ENCODE data around the gene KNSTRN. TPM values are rescaled to one million over a fixed set of nuclear protein-coding genes. Genes with fewer than 3 reads are reported as not detected.

KNSTRN gene
- total and polyA plus RNA-seq, 2 donors: 12.5 to 44.4 TPM

- H3K27ac ChIP-seq (ENCODE audit: low read depth in 1 of 2, low read length in 1 of 2): no peak overlapping the region
- H3K4me1 ChIP-seq (ENCODE audit: control insufficient read depth in 2 of 2, insufficient read depth in 2 of 2, low read length in 2 of 2): peaks cover 6 to 30% of the 10 kb centered on the region in 2 donors
- peaks cover 0 to 5% of the 10 kb centered on the region in 2 donors for H3K27me3 ChIP-seq (ENCODE audit: control insufficient read depth in 2 of 2, insufficient read depth in 1 of 2, low read length in 1 of 2)
- H3K4me3 ChIP-seq (ENCODE audit: low read length in 2 of 2): no peak overlapping the region
- no peak for DNase-seq (ENCODE audit: low read depth in 6 of 9, low spot score in 9 of 9)
- WGBS: 95% methylated on average over 8 of the region's 8 CpGs
- H3K36me3 ChIP-seq (ENCODE audit: control insufficient read depth in 2 of 2, insufficient read depth in 2 of 2, low read length in 1 of 2): no peaks in the 10 kb centered on the region
- H3K9me3 ChIP-seq (ENCODE audit: control insufficient read depth in 2 of 2, insufficient read depth in 1 of 2, low read length in 1 of 2): no peaks in the 10 kb centered on the region
These were observed 18.9 kb upstream of the KNSTRN start for GRCh38 chr15:40363611-40364010.

- Histone ChIP-seq H3K27ac (ENCODE audit: low read depth in 1 of 2, low read length in 1 of 2) (no peak overlapping the region), H3K27me3 (ENCODE audit: control insufficient read depth in 2 of 2, insufficient read depth in 1 of 2, low read length in 1 of 2) (no peaks in the 10 kb centered on the region), H3K4me1 (ENCODE audit: control insufficient read depth in 2 of 2, insufficient read depth in 2 of 2, low read length in 2 of 2) (peaks cover 5 to 27% of the 10 kb centered on the region in 2 donors), H3K36me3 (ENCODE audit: control insufficient read depth in 2 of 2, insufficient read depth in 2 of 2, low read length in 1 of 2) (no peaks in the 10 kb centered on the region), H3K9me3 (ENCODE audit: control insufficient read depth in 2 of 2, insufficient read depth in 1 of 2, low read length in 1 of 2) (no peaks in the 10 kb centered on the region), H3K4me3 (ENCODE audit: low read length in 2 of 2) (no peak overlapping the region)
- 89% methylated on average over 6 of the region's 6 CpGs for WGBS
- no peak for DNase-seq (ENCODE audit: low read depth in 6 of 9, low spot score in 9 of 9)
These were observed 18.3 kb upstream of the KNSTRN start for GRCh38 chr15:40364251-40364650.

- H3K27me3 ChIP-seq (ENCODE audit: control insufficient read depth in 2 of 2, insufficient read depth in 1 of 2, low read length in 1 of 2): peaks cover 0 to 4% of the 10 kb centered on the region in 2 donors
- no peaks in the 10 kb centered on the region for H3K36me3 ChIP-seq (ENCODE audit: control insufficient read depth in 2 of 2, insufficient read depth in 2 of 2, low read length in 1 of 2)
- no peaks in the 10 kb centered on the region for H3K9me3 ChIP-seq (ENCODE audit: control insufficient read depth in 2 of 2, insufficient read depth in 1 of 2, low read length in 1 of 2)
- H3K4me1 ChIP-seq (ENCODE audit: control insufficient read depth in 2 of 2, insufficient read depth in 2 of 2, low read length in 2 of 2): peaks cover 5 to 27% of the 10 kb centered on the region in 2 donors
- 96% methylated on average over 5 of the region's 5 CpGs for WGBS
- DNase-seq (ENCODE audit: low read depth in 6 of 9, low spot score in 9 of 9): no peak
- no peak overlapping the region for H3K4me3 ChIP-seq (ENCODE audit: low read length in 2 of 2)
- no peak overlapping the region for H3K27ac ChIP-seq (ENCODE audit: low read depth in 1 of 2, low read length in 1 of 2)
These were observed 17.5 kb upstream of the KNSTRN start for GRCh38 chr15:40365016-40365415.

DNA sequence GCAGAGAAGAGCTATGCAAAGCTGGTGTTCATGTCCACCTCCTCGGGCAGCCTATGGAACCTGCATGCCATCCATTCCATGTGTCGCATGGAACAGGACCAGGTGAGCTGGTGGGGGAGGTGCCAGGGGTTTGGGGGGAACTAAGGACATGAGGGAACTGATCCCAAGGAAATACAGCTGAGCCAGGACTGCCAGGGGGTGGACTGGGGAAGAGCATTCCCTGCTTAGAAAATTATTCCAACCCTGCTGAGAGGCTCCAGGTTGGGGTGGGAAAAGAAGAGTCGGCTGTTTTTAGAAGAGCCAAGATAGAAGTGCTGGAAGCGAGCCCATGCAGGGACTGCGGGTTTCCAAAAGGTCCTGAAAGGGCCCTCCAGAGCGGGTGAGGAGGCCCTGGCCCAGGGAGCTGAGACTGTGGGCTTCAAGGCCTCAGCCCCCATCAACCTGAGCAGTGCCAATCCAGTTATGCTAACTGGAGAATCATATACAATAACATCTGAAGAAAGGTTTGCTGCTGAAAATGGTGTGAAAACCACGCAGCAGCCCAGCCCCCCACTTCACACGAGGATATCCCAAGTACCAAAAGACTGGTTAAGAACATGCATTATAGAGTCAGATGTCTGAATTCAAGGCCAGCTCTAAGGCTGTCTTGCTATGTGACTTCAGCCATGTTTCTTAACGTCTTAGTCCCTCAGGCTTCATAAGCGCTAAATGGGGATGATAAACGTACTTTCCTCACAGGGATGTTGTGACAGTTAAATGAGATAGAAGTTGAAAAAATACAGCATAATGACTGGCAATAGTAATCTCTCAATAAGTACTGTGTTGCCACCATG, 16.7 kb upstream of the KNSTRN start:
- H3K36me3 ChIP-seq (ENCODE audit: control insufficient read depth in 2 of 2, insufficient read depth in 2 of 2, low read length in 1 of 2): no peaks in the 10 kb centered on the region
- DNase-seq (ENCODE audit: low read depth in 6 of 9, low spot score in 9 of 9): no peak
- no peaks in the 10 kb centered on the region for H3K9me3 ChIP-seq (ENCODE audit: control insufficient read depth in 2 of 2, insufficient read depth in 1 of 2, low read length in 1 of 2)
- H3K4me1 ChIP-seq (ENCODE audit: control insufficient read depth in 2 of 2, insufficient read depth in 2 of 2, low read length in 2 of 2): peaks cover 5 to 27% of the 10 kb centered on the region in 2 donors
- H3K27ac ChIP-seq (ENCODE audit: low read depth in 1 of 2, low read length in 1 of 2): no peak overlapping the region
- H3K27me3 ChIP-seq (ENCODE audit: control insufficient read depth in 2 of 2, insufficient read depth in 1 of 2, low read length in 1 of 2): peaks cover 0 to 11% of the 10 kb centered on the region in 2 donors
- WGBS: 96% methylated on average over 11 of the region's 11 CpGs
- H3K4me3 ChIP-seq (ENCODE audit: low read length in 2 of 2): no peak overlapping the region

GRCh38 chr15:40366457-40367370, 15.8 kb upstream of the KNSTRN start:
- Histone ChIP-seq H3K9me3 (ENCODE audit: control insufficient read depth in 2 of 2, insufficient read depth in 1 of 2, low read length in 1 of 2) (no peaks in the 10 kb centered on the region), H3K4me1 (ENCODE audit: control insufficient read depth in 2 of 2, insufficient read depth in 2 of 2, low read length in 2 of 2) (peaks cover 5 to 27% of the 10 kb centered on the region in 2 donors), H3K36me3 (ENCODE audit: control insufficient read depth in 2 of 2, insufficient read depth in 2 of 2, low read length in 1 of 2) (no peaks in the 10 kb centered on the region), H3K4me3 (ENCODE audit: low read length in 2 of 2) (no peak overlapping the region), H3K27ac (ENCODE audit: low read depth in 1 of 2, low read length in 1 of 2) (no peak overlapping the region), H3K27me3 (ENCODE audit: control insufficient read depth in 2 of 2, insufficient read depth in 1 of 2, low read length in 1 of 2) (peaks cover 0 to 14% of the 10 kb centered on the region in 2 donors)
- WGBS: 97% methylated on average over 14 of the region's 14 CpGs
- peak in 1 of 9 donors; percentile 10 for DNase-seq (ENCODE audit: low read depth in 6 of 9, low spot score in 9 of 9)

GRCh38 chr15:40367371-40367685, 15.2 kb upstream of the KNSTRN start:
- no peak for DNase-seq (ENCODE audit: low read depth in 6 of 9, low spot score in 9 of 9)
- WGBS: 64% methylated on average over 5 of the region's 5 CpGs
- peaks cover 0 to 14% of the 10 kb centered on the region in 2 donors for H3K27me3 ChIP-seq (ENCODE audit: control insufficient read depth in 2 of 2, insufficient read depth in 1 of 2, low read length in 1 of 2)
- H3K4me1 ChIP-seq (ENCODE audit: control insufficient read depth in 2 of 2, insufficient read depth in 2 of 2, low read length in 2 of 2): peaks cover 5 to 27% of the 10 kb centered on the region in 2 donors
- no peaks in the 10 kb centered on the region for H3K9me3 ChIP-seq (ENCODE audit: control insufficient read depth in 2 of 2, insufficient read depth in 1 of 2, low read length in 1 of 2)
- H3K36me3 ChIP-seq (ENCODE audit: control insufficient read depth in 2 of 2, insufficient read depth in 2 of 2, low read length in 1 of 2): no peaks in the 10 kb centered on the region
- peak overlapping the region; percentile 55 to 57 for H3K27ac ChIP-seq (ENCODE audit: low read depth in 1 of 2, low read length in 1 of 2)
- H3K4me3 ChIP-seq (ENCODE audit: low read length in 2 of 2): peak overlapping the region; percentile 49 to 54

GRCh38 chr15:40367686-40368611, 14.6 kb upstream of the KNSTRN start:
- Histone ChIP-seq H3K27ac (ENCODE audit: low read depth in 1 of 2, low read length in 1 of 2) (peak overlapping the region; percentile 55 to 57), H3K27me3 (ENCODE audit: control insufficient read depth in 2 of 2, insufficient read depth in 1 of 2, low read length in 1 of 2) (peaks cover 0 to 14% of the 10 kb centered on the region in 2 donors), H3K4me1 (ENCODE audit: control insufficient read depth in 2 of 2, insufficient read depth in 2 of 2, low read length in 2 of 2) (peaks cover 5 to 27% of the 10 kb centered on the region in 2 donors), H3K9me3 (ENCODE audit: control insufficient read depth in 2 of 2, insufficient read depth in 1 of 2, low read length in 1 of 2) (no peaks in the 10 kb centered on the region), H3K4me3 (ENCODE audit: low read length in 2 of 2) (peak overlapping the region; percentile 49 to 54), H3K36me3 (ENCODE audit: control insufficient read depth in 2 of 2, insufficient read depth in 2 of 2, low read length in 1 of 2) (no peaks in the 10 kb centered on the region)
- peak; percentile 66 to 92 (median 77) for DNase-seq (ENCODE audit: low read depth in 6 of 9, low spot score in 9 of 9)
- 8% methylated on average over 91 of the region's 91 CpGs for WGBS

GRCh38 chr15:40368719-40369473, 13.6 kb upstream of the KNSTRN start:
- H3K4me3 ChIP-seq (ENCODE audit: low read length in 2 of 2): no peak overlapping the region
- peaks cover 5 to 27% of the 10 kb centered on the region in 2 donors for H3K4me1 ChIP-seq (ENCODE audit: control insufficient read depth in 2 of 2, insufficient read depth in 2 of 2, low read length in 2 of 2)
- WGBS: 97% methylated on average over 24 of the region's 24 CpGs
- no peaks in the 10 kb centered on the region for H3K36me3 ChIP-seq (ENCODE audit: control insufficient read depth in 2 of 2, insufficient read depth in 2 of 2, low read length in 1 of 2)
- no peak for DNase-seq (ENCODE audit: low read depth in 6 of 9, low spot score in 9 of 9)
- no peak overlapping the region for H3K27ac ChIP-seq (ENCODE audit: low read depth in 1 of 2, low read length in 1 of 2)
- no peaks in the 10 kb centered on the region for H3K9me3 ChIP-seq (ENCODE audit: control insufficient read depth in 2 of 2, insufficient read depth in 1 of 2, low read length in 1 of 2)
- H3K27me3 ChIP-seq (ENCODE audit: control insufficient read depth in 2 of 2, insufficient read depth in 1 of 2, low read length in 1 of 2): peaks cover 0 to 14% of the 10 kb centered on the region in 2 donors
